HepG2 (cell line): Measurements from ENCODE around the gene SEMA4B. TPM values are rescaled to one million over a fixed set of nuclear protein-coding genes. Genes with fewer than 3 reads are reported as not detected.

Source experiments
- FOXM1 ChIP-seq: sonication (generic); formaldehyde crosslinking; IDR thresholded peaks from 2 replicates; pipeline ENCODE4 v1.5.0; 2020; ENCODE audit warnings: missing genetic modification reagents
- FOXP1 ChIP-seq, 2 experiments: fragments of 450-650 bp in 1 of 2; IDR thresholded peaks; 2 replicates each; pipeline ENCODE4 v1.6.1; 2017 to 2018; ENCODE audit warnings: antibody characterized with exemption in 1 of 2
- GZF1 ChIP-seq: sonication (generic); formaldehyde crosslinking; IDR thresholded peaks from 2 replicates; pipeline ENCODE4 v1.5.1; 2020; ENCODE audit warnings: mild to moderate bottlenecking, missing genetic modification reagents
- NAIF1 ChIP-seq: sonication (generic); formaldehyde crosslinking; IDR thresholded peaks from 2 replicates; pipeline ENCODE4 v1.5.0; 2020; ENCODE audit warnings: mild to moderate bottlenecking, missing genetic modification reagents, borderline replicate concordance
- PAX8 ChIP-seq: sonication (generic); formaldehyde crosslinking; IDR thresholded peaks from 2 replicates; pipeline ENCODE4 v1.8.0; 2022; ENCODE audit warnings: mild to moderate bottlenecking, missing genetic modification reagents, borderline replicate concordance
- YEATS4 ChIP-seq: sonication (generic); formaldehyde crosslinking; IDR thresholded peaks from 2 replicates; pipeline ENCODE4 v1.4.0; 2020; ENCODE audit warnings: missing genetic modification reagents, borderline replicate concordance
- ZBTB20 ChIP-seq: sonication (generic); formaldehyde crosslinking; IDR thresholded peaks from 2 replicates; pipeline ENCODE4 v1.8.1; 2023; ENCODE audit warnings: missing genetic modification reagents, low read depth, mild to moderate bottlenecking, borderline replicate concordance
- ZNF577 ChIP-seq: sonication (generic); formaldehyde crosslinking; IDR thresholded peaks from 2 replicates; pipeline ENCODE4 v1.4.0; 2020; ENCODE audit warnings: mild to moderate bottlenecking, low read depth, missing genetic modification reagents, borderline replicate concordance
- ZNF772 ChIP-seq: sonication (generic); formaldehyde crosslinking; IDR thresholded peaks from 2 replicates; pipeline ENCODE4 v1.5.0; 2020; ENCODE audit warnings: mild to moderate bottlenecking, missing genetic modification reagents
- ZNF781 ChIP-seq: sonication (generic); formaldehyde crosslinking; IDR thresholded peaks from 2 replicates; pipeline ENCODE4 v1.5.1; 2020; ENCODE audit warnings: borderline replicate concordance, mild to moderate bottlenecking, missing genetic modification reagents; ENCODE audit errors: not compliant biosample characterization
- ZSCAN20 ChIP-seq: sonication (generic); formaldehyde crosslinking; IDR thresholded peaks from 2 replicates; pipeline ENCODE4 v1.4.0; 2020; ENCODE audit warnings: missing genetic modification reagents, mild to moderate bottlenecking, borderline replicate concordance
- polyA plus RNA-seq, 8 experiments: library from polyadenylated mRNA; depleted of rRNA in 3 of 8; stranded (reverse) in 7 of 8; unstranded in 1 of 8; fragments of >200 nt; fragmentation: Illumina TruSeq in 4 of 8; extraction: Trizol in 4 of 8; gene quantifications; 2 replicates each; pipeline versions ENCODE4 v1.2.1 to v1.2.3, GENCODE V29; 2011 to 2016; ENCODE audit warnings: low read depth in 4 of 8, missing spikeins in 1 of 8, mixed read lengths in 1 of 8; ENCODE audit not compliant: insufficient read depth in 1 of 8
- total RNA-seq, 5 experiments: library from RNA; depleted of rRNA; stranded (reverse); fragments of >200 nt; fragmentation: Illumina TruSeq; extraction: Trizol; gene quantifications; 2 replicates each; pipeline ENCODE4 v1.2.3, GENCODE V29; 2016; ENCODE audit warnings: low read depth in 1 of 5
- TF ChIP-seq, protein P1 (sequence below): fragments of 450-650 bp; IDR thresholded peaks from 2 replicates; pipeline ENCODE4 v1.6.1; 2017; ENCODE audit warnings: mild to moderate bottlenecking
- TF ChIP-seq, protein P2 (sequence below): IDR thresholded peaks from 2 replicates; pipeline ENCODE4 v1.6.1; 2016
- TF ChIP-seq, protein P3 (sequence below): sonication (generic); formaldehyde crosslinking; IDR thresholded peaks from 2 replicates; pipeline ENCODE4 v1.5.0; 2020; ENCODE audit warnings: mild to moderate bottlenecking, missing genetic modification reagents
- TF ChIP-seq, protein P4 (sequence below): sonication (generic); formaldehyde crosslinking; IDR thresholded peaks from 2 replicates; pipeline ENCODE4 v1.4.0; 2020; ENCODE audit warnings: missing genetic modification reagents, borderline replicate concordance
- TF ChIP-seq, protein P5 (sequence below): IDR thresholded peaks from 2 replicates; pipeline ENCODE4 v1.6.1; 2018; ENCODE audit warnings: missing genetic modification reagents
- TF ChIP-seq, protein P6 (sequence below): sonication (generic); formaldehyde crosslinking; IDR thresholded peaks from 2 replicates; pipeline ENCODE4 v1.5.0; 2020; ENCODE audit warnings: missing genetic modification reagents

The SEMA4B gene
- total and polyA plus RNA-seq, 2 of the 13 experiments (the other 11 are each of a cell fraction or from before 2014, with no cell fraction given) = 2.1 to 17.0 TPM

DNA sequence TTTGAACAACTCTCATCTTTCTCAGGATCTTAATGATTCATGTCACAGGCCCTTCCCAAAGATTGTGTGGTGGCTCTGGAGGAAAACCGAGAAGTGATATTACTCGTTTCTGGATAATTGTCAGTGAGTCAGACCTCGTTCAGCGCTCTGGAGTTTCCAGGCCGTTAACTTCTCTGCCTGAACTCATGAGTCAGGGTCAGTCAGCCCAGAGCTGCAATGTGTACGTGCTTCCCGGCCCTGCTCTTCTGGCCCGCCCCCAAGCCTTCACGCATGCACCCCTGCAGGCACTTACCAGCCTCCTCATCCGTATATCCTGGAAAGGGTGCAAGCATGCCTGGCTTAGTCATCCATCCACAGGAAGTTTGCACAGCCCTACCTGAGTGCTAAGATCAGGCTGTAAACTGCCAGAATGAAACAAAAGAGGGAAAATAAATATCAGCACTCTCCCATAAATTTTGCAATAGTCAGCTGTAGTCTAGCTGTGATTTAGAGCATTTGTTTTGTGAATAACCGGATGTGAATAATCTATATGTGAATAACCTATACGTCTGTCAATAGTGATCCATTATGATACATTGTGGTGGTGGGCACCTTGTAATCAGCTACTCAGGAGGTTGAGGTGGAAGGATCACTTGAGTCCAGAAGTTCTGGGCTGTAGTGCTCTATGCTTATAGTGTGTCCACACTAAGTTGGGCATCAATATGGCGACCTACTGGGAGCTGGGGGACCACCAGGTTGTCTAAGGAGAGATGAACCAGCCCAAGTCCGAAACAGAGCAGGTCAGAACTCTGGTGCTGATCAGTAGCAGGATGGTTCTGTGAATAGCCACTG is 35.3 kb upstream of the SEMA4B start (continued):
- TF ChIP-seq, protein P1, sequence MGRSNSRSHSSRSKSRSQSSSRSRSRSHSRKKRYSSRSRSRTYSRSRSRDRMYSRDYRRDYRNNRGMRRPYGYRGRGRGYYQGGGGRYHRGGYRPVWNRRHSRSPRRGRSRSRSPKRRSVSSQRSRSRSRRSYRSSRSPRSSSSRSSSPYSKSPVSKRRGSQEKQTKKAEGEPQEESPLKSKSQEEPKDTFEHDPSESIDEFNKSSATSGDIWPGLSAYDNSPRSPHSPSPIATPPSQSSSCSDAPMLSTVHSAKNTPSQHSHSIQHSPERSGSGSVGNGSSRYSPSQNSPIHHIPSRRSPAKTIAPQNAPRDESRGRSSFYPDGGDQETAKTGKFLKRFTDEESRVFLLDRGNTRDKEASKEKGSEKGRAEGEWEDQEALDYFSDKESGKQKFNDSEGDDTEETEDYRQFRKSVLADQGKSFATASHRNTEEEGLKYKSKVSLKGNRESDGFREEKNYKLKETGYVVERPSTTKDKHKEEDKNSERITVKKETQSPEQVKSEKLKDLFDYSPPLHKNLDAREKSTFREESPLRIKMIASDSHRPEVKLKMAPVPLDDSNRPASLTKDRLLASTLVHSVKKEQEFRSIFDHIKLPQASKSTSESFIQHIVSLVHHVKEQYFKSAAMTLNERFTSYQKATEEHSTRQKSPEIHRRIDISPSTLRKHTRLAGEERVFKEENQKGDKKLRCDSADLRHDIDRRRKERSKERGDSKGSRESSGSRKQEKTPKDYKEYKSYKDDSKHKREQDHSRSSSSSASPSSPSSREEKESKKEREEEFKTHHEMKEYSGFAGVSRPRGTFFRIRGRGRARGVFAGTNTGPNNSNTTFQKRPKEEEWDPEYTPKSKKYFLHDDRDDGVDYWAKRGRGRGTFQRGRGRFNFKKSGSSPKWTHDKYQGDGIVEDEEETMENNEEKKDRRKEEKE = no peak
- TF ChIP-seq YEATS4 (CRISPR knock-in tag) (peak; percentile 19; the same call in 1 of the 2 replicates), ZSCAN20 (CRISPR knock-in tag) (no peak), FOXM1 (no peak), ZNF781 (no peak), ZBTB20 (CRISPR knock-in tag) (peak; percentile 99), ZNF772 (CRISPR knock-in tag) (no peak), PAX8 (CRISPR knock-in tag) (no peak), ZNF577 (CRISPR knock-in tag) (no peak), FOXP1 (IDR thresholded peaks at IDR 0.05) (no peak), FOXP1 (CRISPR knock-in tag; IDR thresholded peaks at IDR 0.05) (peak; percentile 76), NAIF1 (CRISPR knock-in tag) (0 out of 2 replicates have a peak, but pooled peaks have one; percentile 46), GZF1 (CRISPR knock-in tag) (no peak)
- TF ChIP-seq, protein P2, sequence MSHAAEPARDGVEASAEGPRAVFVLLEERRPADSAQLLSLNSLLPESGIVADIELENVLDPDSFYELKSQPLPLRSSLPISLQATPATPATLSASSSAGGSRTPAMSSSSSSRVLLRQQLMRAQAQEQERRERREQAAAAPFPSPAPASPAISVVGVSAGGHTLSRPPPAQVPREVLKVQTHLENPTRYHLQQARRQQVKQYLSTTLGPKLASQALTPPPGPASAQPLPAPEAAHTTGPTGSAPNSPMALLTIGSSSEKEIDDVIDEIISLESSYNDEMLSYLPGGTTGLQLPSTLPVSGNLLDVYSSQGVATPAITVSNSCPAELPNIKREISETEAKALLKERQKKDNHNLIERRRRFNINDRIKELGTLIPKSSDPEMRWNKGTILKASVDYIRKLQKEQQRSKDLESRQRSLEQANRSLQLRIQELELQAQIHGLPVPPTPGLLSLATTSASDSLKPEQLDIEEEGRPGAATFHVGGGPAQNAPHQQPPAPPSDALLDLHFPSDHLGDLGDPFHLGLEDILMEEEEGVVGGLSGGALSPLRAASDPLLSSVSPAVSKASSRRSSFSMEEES (CRISPR knock-in tag) = no peak
- TF ChIP-seq, protein P3, sequence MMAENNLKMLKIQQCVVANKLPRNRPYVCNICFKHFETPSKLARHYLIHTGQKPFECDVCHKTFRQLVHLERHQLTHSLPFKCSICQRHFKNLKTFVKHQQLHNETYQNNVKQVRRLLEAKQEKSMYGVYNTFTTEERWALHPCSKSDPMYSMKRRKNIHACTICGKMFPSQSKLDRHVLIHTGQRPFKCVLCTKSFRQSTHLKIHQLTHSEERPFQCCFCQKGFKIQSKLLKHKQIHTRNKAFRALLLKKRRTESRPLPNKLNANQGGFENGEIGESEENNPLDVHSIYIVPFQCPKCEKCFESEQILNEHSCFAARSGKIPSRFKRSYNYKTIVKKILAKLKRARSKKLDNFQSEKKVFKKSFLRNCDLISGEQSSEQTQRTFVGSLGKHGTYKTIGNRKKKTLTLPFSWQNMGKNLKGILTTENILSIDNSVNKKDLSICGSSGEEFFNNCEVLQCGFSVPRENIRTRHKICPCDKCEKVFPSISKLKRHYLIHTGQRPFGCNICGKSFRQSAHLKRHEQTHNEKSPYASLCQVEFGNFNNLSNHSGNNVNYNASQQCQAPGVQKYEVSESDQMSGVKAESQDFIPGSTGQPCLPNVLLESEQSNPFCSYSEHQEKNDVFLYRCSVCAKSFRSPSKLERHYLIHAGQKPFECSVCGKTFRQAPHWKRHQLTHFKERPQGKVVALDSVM = no peak
- TF ChIP-seq, protein P4, sequence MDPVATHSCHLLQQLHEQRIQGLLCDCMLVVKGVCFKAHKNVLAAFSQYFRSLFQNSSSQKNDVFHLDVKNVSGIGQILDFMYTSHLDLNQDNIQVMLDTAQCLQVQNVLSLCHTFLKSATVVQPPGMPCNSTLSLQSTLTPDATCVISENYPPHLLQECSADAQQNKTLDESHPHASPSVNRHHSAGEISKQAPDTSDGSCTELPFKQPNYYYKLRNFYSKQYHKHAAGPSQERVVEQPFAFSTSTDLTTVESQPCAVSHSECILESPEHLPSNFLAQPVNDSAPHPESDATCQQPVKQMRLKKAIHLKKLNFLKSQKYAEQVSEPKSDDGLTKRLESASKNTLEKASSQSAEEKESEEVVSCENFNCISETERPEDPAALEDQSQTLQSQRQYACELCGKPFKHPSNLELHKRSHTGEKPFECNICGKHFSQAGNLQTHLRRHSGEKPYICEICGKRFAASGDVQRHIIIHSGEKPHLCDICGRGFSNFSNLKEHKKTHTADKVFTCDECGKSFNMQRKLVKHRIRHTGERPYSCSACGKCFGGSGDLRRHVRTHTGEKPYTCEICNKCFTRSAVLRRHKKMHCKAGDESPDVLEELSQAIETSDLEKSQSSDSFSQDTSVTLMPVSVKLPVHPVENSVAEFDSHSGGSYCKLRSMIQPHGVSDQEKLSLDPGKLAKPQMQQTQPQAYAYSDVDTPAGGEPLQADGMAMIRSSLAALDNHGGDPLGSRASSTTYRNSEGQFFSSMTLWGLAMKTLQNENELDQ (CRISPR knock-in tag) = no peak
- TF ChIP-seq, protein P5, sequence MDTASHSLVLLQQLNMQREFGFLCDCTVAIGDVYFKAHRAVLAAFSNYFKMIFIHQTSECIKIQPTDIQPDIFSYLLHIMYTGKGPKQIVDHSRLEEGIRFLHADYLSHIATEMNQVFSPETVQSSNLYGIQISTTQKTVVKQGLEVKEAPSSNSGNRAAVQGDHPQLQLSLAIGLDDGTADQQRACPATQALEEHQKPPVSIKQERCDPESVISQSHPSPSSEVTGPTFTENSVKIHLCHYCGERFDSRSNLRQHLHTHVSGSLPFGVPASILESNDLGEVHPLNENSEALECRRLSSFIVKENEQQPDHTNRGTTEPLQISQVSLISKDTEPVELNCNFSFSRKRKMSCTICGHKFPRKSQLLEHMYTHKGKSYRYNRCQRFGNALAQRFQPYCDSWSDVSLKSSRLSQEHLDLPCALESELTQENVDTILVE = 0 out of 2 replicates have a peak, but pooled peaks have one; percentile 44
- TF ChIP-seq, protein P6, sequence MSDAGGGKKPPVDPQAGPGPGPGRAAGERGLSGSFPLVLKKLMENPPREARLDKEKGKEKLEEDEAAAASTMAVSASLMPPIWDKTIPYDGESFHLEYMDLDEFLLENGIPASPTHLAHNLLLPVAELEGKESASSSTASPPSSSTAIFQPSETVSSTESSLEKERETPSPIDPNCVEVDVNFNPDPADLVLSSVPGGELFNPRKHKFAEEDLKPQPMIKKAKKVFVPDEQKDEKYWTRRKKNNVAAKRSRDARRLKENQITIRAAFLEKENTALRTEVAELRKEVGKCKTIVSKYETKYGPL (CRISPR knock-in tag) = no peak
